NCI-H1105 treated with DMSO at 0.1 percent for 48 hours (cell line): ENCODE data around the gene RBM38.
"Not testable (repeated sequence)": the region's sequence is repeated elsewhere in the genome, so short reads cannot be mapped to it uniquely, and the experiment has no call there.

Experiments
- DNase-seq: peaks from one replicate; lab custom pipeline; 2025; lab: John Stamatoyannopoulos, UW

Gene RBM38

GRCh38 chr20:57390604-57391438 lies at the start of gene RBM38:
TSS of gene RBM38 (plus strand) at chr20:57391396. CDS start at chr20:57391582, 186 bp downstream.
- DNase-seq = peak; percentile 40

- DNase-seq = no peak
Observed at GRCh38 chr20:57341663-57342062, 49.5 kb upstream of the RBM38 start.

- DNase-seq = no peak
Observed at GRCh38 chr20:57342829-57343228, 48.4 kb upstream of the RBM38 start.

- DNase-seq = peak; percentile 46
Observed at GRCh38 chr20:57346477-57346876, 44.7 kb upstream of the RBM38 start.

- no peak for DNase-seq
Observed at GRCh38 chr20:57347393-57347792, 43.8 kb upstream of the RBM38 start.

- not testable (repeated sequence) for DNase-seq
Observed at GRCh38 chr20:57348200-57348921, 42.8 kb upstream of the RBM38 start.

GRCh38 chr20:57348922-57349574 lies 42.1 kb upstream of the RBM38 start:
- not testable (repeated sequence) for DNase-seq

- no peak for DNase-seq
Observed at GRCh38 chr20:57350081-57350710, 41.0 kb upstream of the RBM38 start.

- DNase-seq = not testable (repeated sequence)
Observed at GRCh38 chr20:57350726-57351041, 40.5 kb upstream of the RBM38 start.

- peak; percentile 91 for DNase-seq
Observed at GRCh38 chr20:57351042-57351783, 40.0 kb upstream of the RBM38 start, which contains the start of gene RAE1. TSS of gene RAE1 (plus strand) at chr20:57351255. CDS start at chr20:57354039, 2,784 bp downstream.

- no peak for DNase-seq
Observed at GRCh38 chr20:57352305-57352704, 38.9 kb upstream of the RBM38 start.

- DNase-seq = no peak
Observed at GRCh38 chr20:57353351-57353750, 37.8 kb upstream of the RBM38 start.

- DNase-seq = no peak
Observed at GRCh38 chr20:57361517-57361916, 29.7 kb upstream of the RBM38 start.

- no peak for DNase-seq
Observed at GRCh38 chr20:57364451-57364850, 26.7 kb upstream of the RBM38 start.

- DNase-seq = no peak
Observed at GRCh38 chr20:57369596-57369995, 21.6 kb upstream of the RBM38 start.

GRCh38 chr20:57370316-57370715 lies 20.9 kb upstream of the RBM38 start:
- DNase-seq = no peak

- DNase-seq = no peak
Observed at GRCh38 chr20:57371363-57371762, 19.8 kb upstream of the RBM38 start.

GRCh38 chr20:57372157-57372556 lies 19.0 kb upstream of the RBM38 start:
- DNase-seq = no peak

- DNase-seq = no peak
Observed at GRCh38 chr20:57372581-57373350, 18.4 kb upstream of the RBM38 start.

GRCh38 chr20:57374343-57374930 lies 16.8 kb upstream of the RBM38 start:
- no peak for DNase-seq
